IMR-90 (cell line): ENCODE data around the gene ROBO4. TPM values are rescaled to one million over a fixed set of nuclear protein-coding genes. Genes with fewer than 3 reads are reported as not detected.
A peak's percentile ranks its signal among the peaks of the same experiment; 100 is the strongest.

Experiments used
- ATAC-seq: fragments of 200-7000 bp; cut with Tn5 transposase; 2 replicates; pipeline ENCODE4 v1.9.1; 2020; ENCODE audit warnings: low read depth, mild to moderate bottlenecking, moderate library complexity
- BruUV-seq: library from RNA; stranded (reverse); fragments of 400-500 nt; replicated peaks from 2 replicates; lab custom pipeline; 2021; lab: Mats Ljungman, UMichigan
- CTCF ChIA-PET: fragments of 300-600 bp; formaldehyde crosslinking; extraction: SDS; loops from one replicate; lab custom pipeline; 2021; ENCODE audit warnings: antibody characterized with exemption; lab: Yijun Ruan, JAX
- POLR2A ChIA-PET: fragments of 300-600 bp; sonication (Branson Sonifier 250); formaldehyde crosslinking; loops from one replicate; lab custom pipeline; 2022; ENCODE audit warnings: antibody characterized with exemption; ENCODE audit not compliant: unreplicated experiment; lab: Charles Lee
- DNase-seq: peaks from one replicate; pipeline ENCODE4 v3.0.0; 2013
- H2AFZ ChIP-seq: replicated peaks from 2 replicates; pipeline ENCODE3; 2013; ENCODE audit warnings: low read length, mild to moderate bottlenecking; ENCODE audit not compliant: poor library complexity
- H2AK5ac ChIP-seq: 2 replicates; pipeline ENCODE4 v1.6.1; 2013; ENCODE audit warnings: low read depth, low read length, inconsistent platforms
- H2AK9ac ChIP-seq: replicated peaks from 2 replicates; pipeline ENCODE3; 2013; ENCODE audit warnings: mild to moderate bottlenecking, low read depth, low read length, moderate library complexity; ENCODE audit not compliant: poor library complexity
- H2BK120ac ChIP-seq: 2 replicates; pipeline ENCODE4 v1.6.1; 2013; ENCODE audit warnings: low read depth, low read length, inconsistent platforms
- H2BK15ac ChIP-seq: 3 replicates; pipeline ENCODE4 v1.6.1; 2013; ENCODE audit warnings: low read depth, low read length, inconsistent platforms
- H2BK20ac ChIP-seq: 2 replicates; pipeline ENCODE4 v1.6.1; 2013; ENCODE audit warnings: low read depth, mild to moderate bottlenecking, inconsistent platforms, low read length, moderate library complexity
- H2BK5ac ChIP-seq: 2 replicates; pipeline ENCODE4 v1.6.1; 2013; ENCODE audit warnings: mild to moderate bottlenecking, low read depth, low read length, inconsistent platforms; ENCODE audit not compliant: poor library complexity, severe bottlenecking
- H3K14ac ChIP-seq: replicated peaks from 2 replicates; pipeline ENCODE4 v1.6.1; 2013; ENCODE audit warnings: low read depth, low read length, inconsistent platforms
- H3K18ac ChIP-seq: 2 replicates; pipeline ENCODE4 v1.6.1; 2013; ENCODE audit warnings: low read depth, low read length, control low read depth
- H3K23ac ChIP-seq: 2 replicates; pipeline ENCODE4 v1.6.1; 2013; ENCODE audit warnings: low read depth, low read length, inconsistent platforms
- H3K27ac ChIP-seq: 2 replicates; pipeline ENCODE4 v1.5.1; 2013; ENCODE audit warnings: mild to moderate bottlenecking, control low read depth, low read length; ENCODE audit not compliant: insufficient read depth
- H3K27me3 ChIP-seq: 2 replicates; pipeline ENCODE4 v1.6.1; 2013; ENCODE audit warnings: low read length; ENCODE audit not compliant: control insufficient read depth, insufficient read depth
- H3K36me3 ChIP-seq: 2 replicates; pipeline ENCODE4 v1.6.1; 2013; ENCODE audit warnings: low read length, mixed read lengths; ENCODE audit not compliant: control insufficient read depth, insufficient read depth
- H3K4ac ChIP-seq: 2 replicates; pipeline ENCODE4 v1.6.1; 2013; ENCODE audit warnings: low read depth, low read length, inconsistent platforms
- H3K4me1 ChIP-seq: 2 replicates; pipeline ENCODE4 v1.6.1; 2013; ENCODE audit warnings: low read length, mixed read lengths; ENCODE audit not compliant: control insufficient read depth, insufficient read depth
- H3K4me2 ChIP-seq: 2 replicates; pipeline ENCODE4 v1.6.1; 2013; ENCODE audit warnings: low read depth, mild to moderate bottlenecking, control low read depth, low read length, moderate library complexity
- H3K4me3 ChIP-seq: 2 replicates; pipeline ENCODE4 v1.5.1; 2013; ENCODE audit warnings: low read depth, mild to moderate bottlenecking, control low read depth, low read length, moderate library complexity; ENCODE audit not compliant: insufficient read depth
- H3K56ac ChIP-seq: 2 replicates; pipeline ENCODE4 v1.6.1; 2013; ENCODE audit warnings: low read length, inconsistent platforms; ENCODE audit not compliant: insufficient read depth; ENCODE audit errors: extremely low read depth
- H3K79me1 ChIP-seq, 2 experiments: 2 replicates each; pipeline ENCODE4 v1.6.1; 2013; ENCODE audit warnings: low read length in 2 of 2, inconsistent platforms in 1 of 2, low read depth in 1 of 2
- H3K9ac ChIP-seq: 2 replicates; pipeline ENCODE4 v1.6.1; 2013; ENCODE audit warnings: low read depth, low read length, control low read depth
- H3K9me1 ChIP-seq: 2 replicates; pipeline ENCODE4 v1.6.1; 2013; ENCODE audit warnings: low read length, inconsistent platforms; ENCODE audit not compliant: insufficient read depth
- H3K9me3 ChIP-seq: 2 replicates; pipeline ENCODE4 v1.6.1; 2013; ENCODE audit warnings: low read length; ENCODE audit not compliant: control insufficient read depth, insufficient read depth
- H4K20me1 ChIP-seq: 2 replicates; pipeline ENCODE4 v1.6.1; 2013; ENCODE audit warnings: low read length, inconsistent platforms; ENCODE audit not compliant: insufficient read depth
- H4K5ac ChIP-seq: 2 replicates; pipeline ENCODE4 v1.6.1; 2013; ENCODE audit warnings: mild to moderate bottlenecking, low read depth, low read length, control low read depth
- H4K8ac ChIP-seq, 2 experiments: 2 replicates each; pipeline ENCODE4 v1.6.1; 2013; ENCODE audit warnings: low read depth in 2 of 2, low read length in 2 of 2, control low read depth in 1 of 2, inconsistent platforms in 1 of 2
- H4K91ac ChIP-seq: 2 replicates; pipeline ENCODE4 v1.6.1; 2013; ENCODE audit warnings: low read depth, low read length, inconsistent platforms; ENCODE audit not compliant: insufficient read depth
- CEBPB ChIP-seq: IDR thresholded peaks from 2 replicates; pipeline ENCODE4 v1.6.1; 2012; ENCODE audit warnings: low read depth, low read length, improper control_type of control experiment
- CHD1 ChIP-seq: IDR thresholded peaks from 2 replicates; pipeline ENCODE4 v1.6.1; 2012; ENCODE audit warnings: low read depth, low read length, improper control_type of control experiment
- CTCF ChIP-seq: conservative IDR thresholded peaks from 2 replicates; pipeline ENCODE4 v1.5.1; 2012; ENCODE audit warnings: mild to moderate bottlenecking, low read depth, low read length, improper control_type of control experiment
- FOS ChIP-seq: fragments of 150-350 bp; IDR thresholded peaks from 2 replicates; pipeline ENCODE4 v1.6.1; 2016; ENCODE audit warnings: low read depth, low read length
- MAFK ChIP-seq: IDR thresholded peaks from 2 replicates; pipeline ENCODE4 v1.6.1; 2012; ENCODE audit warnings: low read depth, low read length, improper control_type of control experiment
- NFE2L2 ChIP-seq: fragments of 150-350 bp; IDR thresholded peaks from 2 replicates; pipeline ENCODE4 v1.6.1; 2016; ENCODE audit warnings: low read depth, mild to moderate bottlenecking, low read length
- POLR2A ChIP-seq: IDR thresholded peaks from 2 replicates; pipeline ENCODE4 v1.6.1; 2012; ENCODE audit warnings: mild to moderate bottlenecking, low read depth, low read length
- RAD21 ChIP-seq: IDR thresholded peaks from 2 replicates; pipeline ENCODE4 v1.6.1; 2012; ENCODE audit warnings: low read length, improper control_type of control experiment
- RCOR1 ChIP-seq: IDR thresholded peaks from 2 replicates; pipeline ENCODE4 v1.6.1; 2012; ENCODE audit warnings: mild to moderate bottlenecking, low read length, improper control_type of control experiment; ENCODE audit not compliant: insufficient replicate concordance
- RFX5 ChIP-seq: IDR thresholded peaks from 2 replicates; pipeline ENCODE4 v1.8.0; 2012; ENCODE audit warnings: low read depth, mild to moderate bottlenecking, low read length, moderate library complexity
- SMC3 ChIP-seq: fragments of 150-350 bp; IDR thresholded peaks from 2 replicates; pipeline ENCODE4 v1.6.1; 2016; ENCODE audit warnings: low read depth, mild to moderate bottlenecking, antibody characterized with exemption, low read length, moderate library complexity
- WGBS, 2 experiments: methylation state at CpG; one replicate each; pipeline versions ENCODE4 v1.1.5 to v1.1.7; 2013; ENCODE audit warnings: missing lambda C conversion rate in 2 of 2; ENCODE audit not compliant: insufficient read length in 1 of 2; ENCODE audit errors: extremely low coverage in 2 of 2; 5-methylcytosine and 5-hydroxymethylcytosine counted together
- dilution Hi-C: fragments of 300-500 bp; cut with HindIII; formaldehyde crosslinking; loops from one replicate; pipeline ENCODE4 v1.14.3; 2018; ENCODE audit warnings: low sequenced_read_pairs; ENCODE audit not compliant: unreplicated experiment
- in situ Hi-C: fragments of 300-500 bp; cut with MboI; formaldehyde crosslinking; loops from 3 replicates; pipeline ENCODE4 v1.14.3; 2019; ENCODE audit warnings: low sequenced_read_pairs, inconsistent platforms, mixed read lengths
- intact Hi-C: fragments of 100-400 bp; cut with micrococcal nuclease; formaldehyde crosslinking; loops from 2 replicates; pipeline ENCODE4 v1.10.0; 2022
- polyA plus RNA-seq, 3 experiments: library from polyadenylated mRNA; depleted of rRNA; stranded (reverse); fragments of >200 nt; gene quantifications; 2 replicates each; pipeline ENCODE4 v1.2.3, GENCODE V29; 2012; ENCODE audit warnings: low replicate concordance in 1 of 3
- total RNA-seq: library from RNA; depleted of rRNA; stranded (reverse); fragments of >200 nt; gene quantifications from 2 replicates; pipeline ENCODE4 v1.2.3, GENCODE V29; 2012
- TF ChIP-seq, protein P1 (sequence below): fragments of 150-350 bp; IDR thresholded peaks from 2 replicates; pipeline ENCODE4 v1.6.1; 2017; ENCODE audit warnings: mild to moderate bottlenecking, antibody characterized with exemption, low read length, low read depth

Gene ROBO4
- total and polyA plus RNA-seq, 2 of the 4 experiments (the other 2 are of a cell fraction), result 0.72 to 0.82 TPM

GRCh38 chr11:124895471-124895971 lies 2.1 kb downstream of the ROBO4 start:
- Histone ChIP-seq H2BK15ac (no peak overlapping the region), H3K4me2 (no peak overlapping the region), H3K27me3 (no peaks in the 10 kb centered on the region), H2BK20ac (0 out of 2 replicates have a peak overlapping the region, but pooled peaks have one; percentile 8), H3K36me3 (no peaks in the 10 kb centered on the region), H3K9me1 (peaks cover 37% of the 10 kb centered on the region), H4K20me1 (no peaks in the 10 kb centered on the region), H3K23ac (no peak overlapping the region), H2BK5ac (no peak overlapping the region), H4K8ac (no peak overlapping the region), H3K14ac (no peak overlapping the region), H3K4me3 (no peak overlapping the region), H3K56ac (no peak overlapping the region), H2BK120ac (no peak overlapping the region), H3K9me3 (no peaks in the 10 kb centered on the region), H3K9ac (no peak overlapping the region), H3K79me1 (peaks cover 0 to 11% of the 10 kb centered on the region in 2 experiments; a peak in 2 of 4 replicates), H4K91ac (no peak overlapping the region), H2AK9ac (peak overlapping the region; percentile 75), H2AFZ (no peak overlapping the region), H2AK5ac (peak overlapping the region; percentile 90; the same call in 1 of the 2 replicates), H3K4ac (no peak overlapping the region), H4K5ac (no peak overlapping the region), H3K18ac (no peak overlapping the region), H3K27ac (no peak overlapping the region), H3K4me1 (peaks cover 33% of the 10 kb centered on the region)
- intact Hi-C loops, result no loop called here
- BruUV-seq, result no TSS peak
- no peak for ATAC-seq
- POLR2A ChIA-PET, result no interaction called here
- in situ Hi-C loops, result no loop called here
- CTCF ChIA-PET, result no interaction called here
- 93% methylated on average over 14 of the region's 20 CpGs; no CpG with 5 or more reads in 1 of the 2 experiments for WGBS, 2 experiments
- TF ChIP-seq FOS, result no peak
- no peak for TF ChIP-seq SMC3
- no peak for TF ChIP-seq RAD21
- no peak for TF ChIP-seq MAFK
- no peak for TF ChIP-seq CTCF
- TF ChIP-seq RFX5, result no peak
- TF ChIP-seq CEBPB, result no peak
- no peak for TF ChIP-seq RCOR1
- TF ChIP-seq NFE2L2, result no peak
- TF ChIP-seq, protein P1, sequence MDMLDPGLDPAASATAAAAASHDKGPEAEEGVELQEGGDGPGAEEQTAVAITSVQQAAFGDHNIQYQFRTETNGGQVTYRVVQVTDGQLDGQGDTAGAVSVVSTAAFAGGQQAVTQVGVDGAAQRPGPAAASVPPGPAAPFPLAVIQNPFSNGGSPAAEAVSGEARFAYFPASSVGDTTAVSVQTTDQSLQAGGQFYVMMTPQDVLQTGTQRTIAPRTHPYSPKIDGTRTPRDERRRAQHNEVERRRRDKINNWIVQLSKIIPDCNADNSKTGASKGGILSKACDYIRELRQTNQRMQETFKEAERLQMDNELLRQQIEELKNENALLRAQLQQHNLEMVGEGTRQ, result no peak
- TF ChIP-seq CHD1, result no peak
- TF ChIP-seq POLR2A, result no peak
- dilution Hi-C loops, result no loop called here
- DNase-seq, result no peak
